Spleen (tissue), 11 donors: ENCODE results near the gene GRIK2. TPM values are rescaled to one million over a fixed set of nuclear protein-coding genes. Genes with fewer than 3 reads are reported as not detected.

ENCODE experiments used
- DNase-seq: peaks from one replicate; pipeline ENCODE4 v3.0.0-alpha.2; 2020
- H3K27ac ChIP-seq, 8 donors: fragments of 200-600 bp; sonication (generic) in 7 of 8; 1 replicate in 4 of 8; 2 replicates in 4 of 8; pipeline versions ENCODE4 v1.5.0 to v1.8.0; 2016 to 2021; ENCODE audit warnings: inconsistent platforms in 4 of 8, mild to moderate bottlenecking in 4 of 8, moderate library complexity in 1 of 8
- H3K27me3 ChIP-seq, 7 donors: fragments of 200-600 bp; sonication (generic) in 6 of 7; replicated peaks in 1 of 7; 1 replicate in 4 of 7; 2 replicates in 3 of 7; pipeline versions ENCODE4 v1.5.0 to v1.8.0; 2016 to 2021; ENCODE audit warnings: inconsistent platforms in 3 of 7, mild to moderate bottlenecking in 1 of 7
- H3K36me3 ChIP-seq, 6 donors: fragments of 200-600 bp; sonication (generic) in 5 of 6; 1 replicate in 4 of 6; 2 replicates in 2 of 6; pipeline versions ENCODE4 v1.5.0 to v1.8.0; 2016 to 2021; ENCODE audit warnings: inconsistent platforms in 2 of 6
- H3K4me1 ChIP-seq, 6 donors: fragments of 200-600 bp; sonication (generic) in 5 of 6; 1 replicate in 3 of 6; 2 replicates in 3 of 6; pipeline versions ENCODE4 v1.5.0 to v1.8.0; 2016 to 2021; ENCODE audit warnings: inconsistent platforms in 3 of 6
- H3K4me3 ChIP-seq, 8 donors: fragments of 200-600 bp; sonication (generic) in 7 of 8; 1 replicate in 4 of 8; 2 replicates in 4 of 8; pipeline versions ENCODE4 v1.5.0 to v1.8.0; 2016 to 2021; ENCODE audit warnings: inconsistent platforms in 4 of 8, mild to moderate bottlenecking in 4 of 8, moderate library complexity in 2 of 8
- H3K9me3 ChIP-seq, 8 donors: fragments of 200-600 bp; sonication (generic) in 7 of 8; 1 replicate in 4 of 8; 2 replicates in 4 of 8; pipeline versions ENCODE4 v1.5.0 to v1.8.0; 2016 to 2021; ENCODE audit warnings: inconsistent platforms in 4 of 8
- POLR2A ChIP-seq, 3 donors: fragments of 450-650 bp; IDR thresholded peaks; one replicate each; pipeline ENCODE4 v1.5.1; 2017; ENCODE audit warnings: antibody characterized with exemption in 3 of 3, mild to moderate bottlenecking in 1 of 3
- POLR2AphosphoS5 ChIP-seq, 3 donors: sonication (generic); formaldehyde crosslinking; IDR thresholded peaks; one replicate each; pipeline ENCODE4 v1.5.1; 2017; ENCODE audit warnings: antibody characterized with exemption in 3 of 3
- WGBS, 5 donors: extraction: QIAGEN DNeasy Blood & Tissue Kit in 3 of 5; methylation state at CpG; one replicate each; pipeline versions ENCODE4 v1.1.5 to v1.1.7; 2013 to 2018; 5-methylcytosine and 5-hydroxymethylcytosine counted together
- intact Hi-C: fragments of 100-400 bp; cut with DNase I; formaldehyde crosslinking; loops from one replicate; pipeline ENCODE4 v1.15.0; 2023; ENCODE audit warnings: low total_unique reads
- polyA plus RNA-seq, 3 donors: library from polyadenylated mRNA; stranded (reverse); fragments of 200-250 nt; gene quantifications; one replicate each; pipeline ENCODE4 v1.2.1, GENCODE V29; 2013
- total RNA-seq, 7 donors: library from RNA; depleted of rRNA in 3 of 7; stranded (reverse); fragments of >200 nt in 3 of 7; fragmentation: NEBNext Ultra II Directional in 4 of 7; extraction: Animal tissue kit (Norgen Biotek cat#: 25700) in 4 of 7; gene quantifications; one replicate each; pipeline versions ENCODE4 v1.1.0 to v1.2.1, GENCODE V29; 2016 to 2021
- TF ChIP-seq, protein P1 (sequence below), 11 experiments: fragments of 200-600 bp in 7 of 11; fragments of 450-650 bp in 4 of 11; sonication (generic) in 4 of 11; IDR thresholded peaks in 8 of 11; conservative IDR thresholded peaks in 3 of 11; 1 replicate in 7 of 11; 2 replicates in 4 of 11; pipeline versions ENCODE4 v1.4.0 to v1.8.0; 2016 to 2021; ENCODE audit warnings: antibody characterized with exemption in 11 of 11, inconsistent platforms in 4 of 11, mild to moderate bottlenecking in 1 of 11
- donor health status: healthy with polysubstance abuse.
- donor health status: DM: no; HTN: no; CAD: no; lungs with moderate emphysema.
- donor health status: DM: no; HTN: no; CAD: no.
- donor health status: Bipolar disorder and iron deficiency.
- donor health status: healthy.
- donor health status: DM: no; HTN: no; CAD: no.
- donor health status: DM: yes; HTN: yes; CAD: no.

GRIK2 gene
- total and polyA plus RNA-seq, 10 donors, result 0.07 to 2.7 (median 0.89) TPM

DNA sequence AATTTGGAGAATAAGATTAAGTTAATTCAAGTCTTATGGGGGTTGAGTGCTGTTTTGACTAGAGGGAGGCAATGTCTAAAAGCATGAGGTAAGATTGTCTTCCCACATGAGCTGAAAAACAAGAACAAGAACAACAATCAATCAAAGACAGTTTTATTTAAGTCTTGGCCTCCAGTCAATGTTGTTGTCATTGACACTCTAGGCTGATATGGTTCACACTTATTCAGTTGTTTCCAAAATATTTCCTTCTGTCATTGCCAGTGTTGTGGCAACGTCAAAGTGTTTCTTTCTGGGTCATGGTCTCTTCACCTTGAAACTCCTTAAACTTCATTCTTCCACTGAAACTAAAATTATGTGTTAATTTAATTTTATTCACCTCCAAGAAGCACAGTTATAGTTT, 72.4 kb downstream of the GRIK2 start:
- Histone ChIP-seq H3K4me3 (no peak overlapping the region), H3K36me3 (no peaks in the 10 kb centered on the region), H3K27me3 (no peaks in the 10 kb centered on the region), H3K4me1 (no peaks in the 10 kb centered on the region), H3K27ac (no peak overlapping the region), H3K9me3 (no peaks in the 10 kb centered on the region)
- 50 to 70% (median 60%) methylated on average over 1 of the region's 1 CpG for WGBS, 5 donors
- intact Hi-C loops, result no loop called here
- TF ChIP-seq, protein P1, sequence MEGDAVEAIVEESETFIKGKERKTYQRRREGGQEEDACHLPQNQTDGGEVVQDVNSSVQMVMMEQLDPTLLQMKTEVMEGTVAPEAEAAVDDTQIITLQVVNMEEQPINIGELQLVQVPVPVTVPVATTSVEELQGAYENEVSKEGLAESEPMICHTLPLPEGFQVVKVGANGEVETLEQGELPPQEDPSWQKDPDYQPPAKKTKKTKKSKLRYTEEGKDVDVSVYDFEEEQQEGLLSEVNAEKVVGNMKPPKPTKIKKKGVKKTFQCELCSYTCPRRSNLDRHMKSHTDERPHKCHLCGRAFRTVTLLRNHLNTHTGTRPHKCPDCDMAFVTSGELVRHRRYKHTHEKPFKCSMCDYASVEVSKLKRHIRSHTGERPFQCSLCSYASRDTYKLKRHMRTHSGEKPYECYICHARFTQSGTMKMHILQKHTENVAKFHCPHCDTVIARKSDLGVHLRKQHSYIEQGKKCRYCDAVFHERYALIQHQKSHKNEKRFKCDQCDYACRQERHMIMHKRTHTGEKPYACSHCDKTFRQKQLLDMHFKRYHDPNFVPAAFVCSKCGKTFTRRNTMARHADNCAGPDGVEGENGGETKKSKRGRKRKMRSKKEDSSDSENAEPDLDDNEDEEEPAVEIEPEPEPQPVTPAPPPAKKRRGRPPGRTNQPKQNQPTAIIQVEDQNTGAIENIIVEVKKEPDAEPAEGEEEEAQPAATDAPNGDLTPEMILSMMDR (IDR thresholded peaks at IDR 0.05 in 8 of 11, conservative IDR thresholded peaks at IDR 0.05 in 3 of 11), result no peak
- no peak for TF ChIP-seq POLR2AphosphoS5 (IDR thresholded peaks at IDR 0.05)
- no peak for DNase-seq

DNA sequence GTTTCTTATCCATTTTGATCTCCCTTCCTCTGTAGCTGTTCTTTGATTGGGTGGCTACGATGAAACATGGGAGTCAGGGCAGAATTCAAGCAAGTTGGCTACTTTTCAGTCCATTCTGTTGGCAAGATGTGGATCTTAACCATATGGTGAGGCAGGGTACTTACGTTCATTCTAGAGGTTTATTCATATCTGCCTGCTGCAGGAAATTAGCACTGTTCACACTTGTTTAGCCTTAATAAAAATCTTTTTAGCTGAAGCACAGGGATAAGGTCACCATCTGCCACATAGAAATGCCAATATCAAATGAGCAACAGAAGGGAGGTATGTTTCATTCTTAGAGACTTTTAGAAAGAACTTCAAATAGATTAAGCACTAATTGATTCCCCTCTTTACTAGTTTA, 83.9 kb downstream of the GRIK2 start:
- Histone ChIP-seq H3K4me3 (no peak overlapping the region), H3K9me3 (no peaks in the 10 kb centered on the region), H3K27me3 (no peaks in the 10 kb centered on the region), H3K27ac (no peak overlapping the region), H3K4me1 (no peaks in the 10 kb centered on the region), H3K36me3 (no peaks in the 10 kb centered on the region)
- no peak for DNase-seq
- intact Hi-C loops, result no loop called here
- 64 to 80% (median 70%) methylated on average over 2 of the region's 2 CpGs for WGBS, 5 donors
- no peak for TF ChIP-seq POLR2AphosphoS5 (IDR thresholded peaks at IDR 0.05)
- TF ChIP-seq POLR2A (IDR thresholded peaks at IDR 0.05), result no peak
- TF ChIP-seq, protein P1 (IDR thresholded peaks at IDR 0.05 in 8 of 11, conservative IDR thresholded peaks at IDR 0.05 in 3 of 11), result no peak

DNA sequence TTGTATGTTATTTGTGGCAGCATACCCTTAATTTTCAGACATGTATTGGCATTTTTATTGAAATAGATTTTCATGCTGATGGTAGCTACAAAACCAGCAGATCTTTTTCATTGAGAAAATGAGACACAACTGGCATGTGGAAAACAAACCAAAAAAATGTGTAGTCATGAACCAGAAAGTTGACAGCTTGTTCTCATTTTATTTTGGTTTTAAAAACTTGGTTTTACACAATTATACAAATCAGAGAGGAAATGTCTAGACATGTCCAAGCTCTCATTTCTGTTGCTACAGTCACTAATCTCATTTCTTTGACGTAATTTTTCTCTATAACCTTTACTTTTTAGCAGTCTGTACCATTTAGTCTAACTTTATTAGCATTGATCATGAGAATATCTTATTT, 85.4 kb downstream of the GRIK2 start:
- Histone ChIP-seq H3K36me3 (no peaks in the 10 kb centered on the region), H3K27me3 (no peaks in the 10 kb centered on the region), H3K4me1 (no peaks in the 10 kb centered on the region), H3K27ac (no peak overlapping the region), H3K9me3 (no peaks in the 10 kb centered on the region), H3K4me3 (no peak overlapping the region)
- WGBS, 5 donors, result 57 to 86% (median 74%) methylated on average over 1 of the region's 1 CpG
- TF ChIP-seq POLR2A (IDR thresholded peaks at IDR 0.05) (no peak), POLR2AphosphoS5 (IDR thresholded peaks at IDR 0.05) (no peak)
- TF ChIP-seq, protein P1 (IDR thresholded peaks at IDR 0.05 in 8 of 11, conservative IDR thresholded peaks at IDR 0.05 in 3 of 11), result no peak
- intact Hi-C loops, result no loop called here
- no peak for DNase-seq

DNA sequence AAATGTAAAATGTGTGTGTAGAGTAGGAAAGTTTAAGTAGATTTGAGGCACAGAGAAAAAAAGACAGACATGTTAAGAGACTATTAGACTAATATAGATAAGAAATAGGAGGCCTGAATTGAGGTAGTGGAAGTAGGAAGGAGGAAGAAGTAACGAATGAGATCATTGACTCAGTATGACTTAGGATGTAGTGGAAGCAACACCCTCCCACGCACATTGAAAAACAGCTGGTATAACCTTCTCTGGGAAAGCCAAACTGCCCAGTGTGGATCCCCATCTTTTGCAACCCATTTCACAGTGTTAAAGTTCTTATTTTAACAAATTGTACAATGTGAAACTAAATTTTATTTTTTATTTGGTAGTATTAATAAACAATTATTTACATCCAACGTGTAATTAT, 89.1 kb downstream of the GRIK2 start:
- TF ChIP-seq POLR2AphosphoS5 (IDR thresholded peaks at IDR 0.05) (no peak), POLR2A (IDR thresholded peaks at IDR 0.05) (no peak)
- TF ChIP-seq, protein P1 (IDR thresholded peaks at IDR 0.05 in 8 of 11, conservative IDR thresholded peaks at IDR 0.05 in 3 of 11), result no peak
- intact Hi-C loops, result no loop called here
- Histone ChIP-seq H3K4me3 (no peak overlapping the region), H3K27me3 (no peaks in the 10 kb centered on the region), H3K36me3 (no peaks in the 10 kb centered on the region), H3K27ac (no peak overlapping the region), H3K4me1 (no peaks in the 10 kb centered on the region), H3K9me3 (no peaks in the 10 kb centered on the region)
- WGBS, 5 donors, result 66 to 80% (median 72%) methylated on average over 3 of the region's 3 CpGs
- DNase-seq, result no peak
